Astrocyte (in vitro differentiated cells and primary cell): ENCODE results near the gene TRAFD1.

Source experiments
- EZH2 ChIP-seq: IDR thresholded peaks from 2 replicates; pipeline ENCODE4 v1.6.1; 2012; ENCODE audit warnings: mild to moderate bottlenecking, low read length, inconsistent platforms; ENCODE audit not compliant: insufficient read depth
- TF ChIP-seq, protein P1 (sequence below): IDR thresholded peaks from 2 replicates; pipeline ENCODE4 v1.5.1; 2011; ENCODE audit warnings: low read depth, mild to moderate bottlenecking, inconsistent platforms, low read length, moderate library complexity; ENCODE audit not compliant: insufficient read depth

DNA sequence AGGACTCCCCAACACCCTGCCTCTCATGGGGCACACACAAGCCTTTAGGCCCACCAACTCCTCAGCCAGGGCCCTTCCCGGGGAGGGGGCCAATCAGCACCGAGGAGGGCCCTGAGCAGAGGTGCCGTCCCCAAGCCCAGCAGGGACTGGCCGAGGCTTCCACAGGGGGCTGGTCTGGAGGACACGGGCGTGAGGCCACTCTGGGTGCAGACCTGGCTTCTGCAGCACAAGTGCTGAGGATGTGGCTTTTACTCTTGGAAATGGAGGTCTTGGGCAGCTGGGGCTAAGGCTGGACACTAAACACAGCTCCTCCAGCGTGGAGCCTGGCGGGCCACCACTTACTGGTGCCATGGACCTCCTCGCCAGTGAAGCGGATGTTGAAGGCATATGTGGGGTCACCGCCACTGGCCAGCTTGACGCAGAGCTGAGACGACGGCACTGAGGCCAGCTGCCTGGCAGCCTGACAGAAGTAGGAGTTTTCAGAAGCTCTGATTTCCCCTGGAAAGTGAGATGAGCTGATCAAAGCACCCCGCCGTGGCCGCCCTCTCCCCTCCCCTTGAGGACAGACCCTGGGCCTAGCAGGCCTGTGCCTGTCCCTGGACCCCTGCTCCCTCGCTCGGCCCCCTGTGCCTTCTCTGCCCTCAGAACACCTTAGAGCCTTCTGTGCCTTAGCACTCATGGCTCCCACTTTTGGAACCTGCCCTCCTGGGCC, 44.0 kb downstream of the TRAFD1 start:
- TF ChIP-seq, protein P1, sequence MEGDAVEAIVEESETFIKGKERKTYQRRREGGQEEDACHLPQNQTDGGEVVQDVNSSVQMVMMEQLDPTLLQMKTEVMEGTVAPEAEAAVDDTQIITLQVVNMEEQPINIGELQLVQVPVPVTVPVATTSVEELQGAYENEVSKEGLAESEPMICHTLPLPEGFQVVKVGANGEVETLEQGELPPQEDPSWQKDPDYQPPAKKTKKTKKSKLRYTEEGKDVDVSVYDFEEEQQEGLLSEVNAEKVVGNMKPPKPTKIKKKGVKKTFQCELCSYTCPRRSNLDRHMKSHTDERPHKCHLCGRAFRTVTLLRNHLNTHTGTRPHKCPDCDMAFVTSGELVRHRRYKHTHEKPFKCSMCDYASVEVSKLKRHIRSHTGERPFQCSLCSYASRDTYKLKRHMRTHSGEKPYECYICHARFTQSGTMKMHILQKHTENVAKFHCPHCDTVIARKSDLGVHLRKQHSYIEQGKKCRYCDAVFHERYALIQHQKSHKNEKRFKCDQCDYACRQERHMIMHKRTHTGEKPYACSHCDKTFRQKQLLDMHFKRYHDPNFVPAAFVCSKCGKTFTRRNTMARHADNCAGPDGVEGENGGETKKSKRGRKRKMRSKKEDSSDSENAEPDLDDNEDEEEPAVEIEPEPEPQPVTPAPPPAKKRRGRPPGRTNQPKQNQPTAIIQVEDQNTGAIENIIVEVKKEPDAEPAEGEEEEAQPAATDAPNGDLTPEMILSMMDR, result no peak
- TF ChIP-seq EZH2, result no peak
